HepG2 (cell line): Measurements from ENCODE around the gene FMNL2. TPM values are rescaled to one million over a fixed set of nuclear protein-coding genes. Genes with fewer than 3 reads are reported as not detected.

Experiments
- ATAC-seq: fragments of 200-7000 bp; cut with Tn5 transposase; 3 replicates; pipeline ENCODE4 v1.9.1; 2020; ENCODE audit warnings: mild to moderate bottlenecking, moderate library complexity
- BruUV-seq: library from RNA; stranded (reverse); fragments of 400-500 nt; replicated peaks from 2 replicates; lab custom pipeline; 2021; lab: Mats Ljungman, UMichigan
- CTCF ChIA-PET: fragments of 300-600 bp; formaldehyde crosslinking; extraction: SDS; loops from one replicate; lab custom pipeline; 2021; ENCODE audit warnings: low total read pairs, inconsistent platforms, low intra/inter-chr PET ratio; lab: Yijun Ruan, JAX
- POLR2A ChIA-PET: fragments of 350-600 bp; sonication (Branson Sonifier 250); formaldehyde crosslinking; loops from one replicate; lab custom pipeline; 2020; ENCODE audit warnings: antibody characterized with exemption, inconsistent platforms; lab: Yijun Ruan, JAX
- DNase-seq: peaks from one replicate; pipeline ENCODE4 v3.0.0-alpha.2; 2015; ENCODE audit warnings: low spot score
- FAIRE-seq: peaks from 3 replicates; lab custom pipeline; 2011; peaks lifted over from hg19 to GRCh38; lab: Jason Lieb, UNC
- H2AFZ ChIP-seq: one replicate; pipeline ENCODE4 v1.6.1; 2011; ENCODE audit warnings: low read length, inconsistent platforms
- H3K27ac ChIP-seq: fragments of 300-600 bp; 3 replicates; pipeline ENCODE4 v1.8.0; 2011; ENCODE audit warnings: mixed run types, mild to moderate bottlenecking, mixed read lengths, low read length, inconsistent platforms; ENCODE audit not compliant: insufficient read depth; ENCODE audit errors: extremely low read length
- H3K27me3 ChIP-seq, 2 experiments: fragments of 200-600 bp in 1 of 2; 2 replicates in 1 of 2; 3 replicates in 1 of 2; pipeline versions ENCODE4 v1.6.0 to v1.8.0; 2011; ENCODE audit warnings: low read length in 2 of 2, mild to moderate bottlenecking in 2 of 2, moderate library complexity in 2 of 2, inconsistent platforms in 1 of 2; ENCODE audit not compliant: insufficient read depth in 2 of 2, control insufficient read depth in 1 of 2
- H3K36me3 ChIP-seq, 2 experiments: fragments of 200-600 bp in 1 of 2; replicated peaks in 1 of 2; 2 replicates in 1 of 2; 3 replicates in 1 of 2; pipeline versions ENCODE4 v1.5.1 to v1.8.0; 2011; ENCODE audit warnings: low read length in 2 of 2, inconsistent platforms in 1 of 2; ENCODE audit not compliant: insufficient read depth in 2 of 2, control insufficient read depth in 1 of 2
- H3K4me1 ChIP-seq: 2 replicates; pipeline ENCODE4 v1.5.1; 2012; ENCODE audit warnings: low read length, inconsistent platforms; ENCODE audit not compliant: insufficient read depth
- H3K4me2 ChIP-seq: 2 replicates; pipeline ENCODE4 v1.6.0; 2011; ENCODE audit warnings: low read depth, low read length, inconsistent platforms
- H3K4me3 ChIP-seq, 3 experiments: fragments of 200-600 bp in 1 of 3; sonication (generic), shearing (Covaris generic) in 1 of 3; replicated peaks in 1 of 3; 2 replicates each; pipeline ENCODE4 v1.5.1; 2011 to 2016; ENCODE audit warnings: low read length in 3 of 3, inconsistent platforms in 2 of 3, low read depth in 2 of 3, mild to moderate bottlenecking in 2 of 3, control low read depth in 1 of 3, mixed read lengths in 1 of 3; ENCODE audit not compliant: insufficient read depth in 1 of 3
- H3K79me2 ChIP-seq: one replicate; pipeline ENCODE4 v1.6.1; 2011; ENCODE audit warnings: low read length, inconsistent platforms; ENCODE audit not compliant: insufficient read depth
- H3K9ac ChIP-seq: 2 replicates; pipeline ENCODE4 v1.6.0; 2011; ENCODE audit warnings: mild to moderate bottlenecking, low read depth, low read length, inconsistent platforms; ENCODE audit not compliant: insufficient read depth
- H3K9me3 ChIP-seq: 2 replicates; pipeline ENCODE4 v1.5.1; 2012; ENCODE audit warnings: mild to moderate bottlenecking, low read length
- H4K20me1 ChIP-seq: 2 replicates; pipeline ENCODE4 v1.6.0; 2011; ENCODE audit warnings: inconsistent platforms, mild to moderate bottlenecking, low read length, moderate library complexity; ENCODE audit not compliant: insufficient read depth
- CEBPB ChIP-seq: IDR thresholded peaks from 2 replicates; pipeline ENCODE4 v1.6.1; 2011; ENCODE audit warnings: low read depth, low read length, improper control_type of control experiment, borderline replicate concordance
- HOXA7 ChIP-seq: sonication (generic); formaldehyde crosslinking; IDR thresholded peaks from 2 replicates; pipeline ENCODE4 v1.8.1; 2022; ENCODE audit warnings: mild to moderate bottlenecking, missing genetic modification reagents, moderate library complexity
- RBM22 ChIP-seq: fragments of 200-400 bp; formaldehyde crosslinking; optimal IDR thresholded peaks from 2 replicates; pipeline ENCODE3; 2017; ENCODE audit warnings: mild to moderate bottlenecking, low read length, moderate library complexity
- ZNF253 ChIP-seq: sonication (generic); formaldehyde crosslinking; IDR thresholded peaks from 2 replicates; pipeline ENCODE4 v1.8.0; 2022; ENCODE audit warnings: mild to moderate bottlenecking, missing genetic modification reagents, borderline replicate concordance
- WGBS: methylation state at CpG from one replicate; pipeline ENCODE4 v1.1.6; 2017; ENCODE audit warnings: low lambda C conversion rate; 5-methylcytosine and 5-hydroxymethylcytosine counted together
- in situ Hi-C: cut with HindIII; loops from 2 replicates; pipeline ENCODE4 v1.10.0; 2017; ENCODE audit warnings: low pct_unique_long_range_greater_than_20kb; ENCODE audit not compliant: extremely low pct_ligation_motif_present
- intact Hi-C: fragments of 100-400 bp; cut with micrococcal nuclease; formaldehyde crosslinking; loops from one replicate; pipeline ENCODE4 v1.10.0; 2022; ENCODE audit not compliant: unreplicated experiment
- polyA plus RNA-seq, 8 experiments: library from polyadenylated mRNA; depleted of rRNA in 3 of 8; stranded (reverse) in 7 of 8; unstranded in 1 of 8; fragments of >200 nt; fragmentation: Illumina TruSeq in 4 of 8; extraction: Trizol in 4 of 8; gene quantifications; 2 replicates each; pipeline versions ENCODE4 v1.2.1 to v1.2.3, GENCODE V29; 2011 to 2016; ENCODE audit warnings: low read depth in 4 of 8, missing spikeins in 1 of 8, mixed read lengths in 1 of 8; ENCODE audit not compliant: insufficient read depth in 1 of 8
- total RNA-seq, 5 experiments: library from RNA; depleted of rRNA; stranded (reverse); fragments of >200 nt; fragmentation: Illumina TruSeq; extraction: Trizol; gene quantifications; 2 replicates each; pipeline ENCODE4 v1.2.3, GENCODE V29; 2016; ENCODE audit warnings: low read depth in 1 of 5
- TF ChIP-seq, protein P1 (sequence below): sonication (generic); formaldehyde crosslinking; IDR thresholded peaks from 2 replicates; pipeline ENCODE4 v1.5.0; 2020; ENCODE audit warnings: missing genetic modification reagents

The FMNL2 gene
- total and polyA plus RNA-seq, 2 of the 13 experiments (the other 11 are each of a cell fraction or from before 2014, with no cell fraction given): 66.5 to 67.7 TPM

DNA sequence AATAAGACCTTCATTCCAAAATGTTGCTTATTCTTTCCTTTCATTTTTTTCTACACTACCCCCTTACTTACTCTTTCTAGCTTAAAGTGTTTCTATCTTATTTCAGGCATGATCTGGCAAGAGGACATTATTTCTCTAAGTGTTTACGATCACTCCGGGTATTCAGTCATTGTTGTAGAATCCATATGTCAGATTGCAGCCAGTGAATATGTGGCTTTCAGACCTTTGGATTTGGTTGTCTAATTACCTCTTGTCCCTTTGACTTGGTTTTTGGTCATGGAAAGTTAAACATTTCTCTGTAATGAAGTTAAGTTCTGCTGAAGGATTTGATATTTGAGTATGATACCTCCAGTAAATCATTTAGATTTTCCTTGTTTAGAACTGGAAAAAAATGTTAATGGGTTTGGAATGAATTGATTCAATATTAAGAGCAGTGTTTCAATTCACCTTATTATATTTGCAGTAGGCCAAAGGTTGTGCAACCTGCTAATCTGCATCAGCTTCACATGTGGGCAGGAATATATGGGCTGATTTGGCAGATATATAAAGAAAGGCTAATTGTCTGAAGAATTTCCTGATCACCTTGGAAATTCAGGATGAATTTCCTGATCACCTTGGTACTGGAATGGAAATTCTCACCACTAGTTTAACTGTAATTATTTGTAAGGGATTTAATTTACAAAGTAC, 227.4 kb downstream of the FMNL2 start:
- FAIRE-seq: no peak
- CTCF ChIA-PET: no interaction called here
- no peak for TF ChIP-seq HOXA7 (CRISPR knock-in tag)
- TF ChIP-seq ZNF253: no peak
- peak; percentile 59 for TF ChIP-seq RBM22
- TF ChIP-seq CEBPB: 0 out of 2 replicates have a peak, but pooled peaks have one; percentile 25

DNA sequence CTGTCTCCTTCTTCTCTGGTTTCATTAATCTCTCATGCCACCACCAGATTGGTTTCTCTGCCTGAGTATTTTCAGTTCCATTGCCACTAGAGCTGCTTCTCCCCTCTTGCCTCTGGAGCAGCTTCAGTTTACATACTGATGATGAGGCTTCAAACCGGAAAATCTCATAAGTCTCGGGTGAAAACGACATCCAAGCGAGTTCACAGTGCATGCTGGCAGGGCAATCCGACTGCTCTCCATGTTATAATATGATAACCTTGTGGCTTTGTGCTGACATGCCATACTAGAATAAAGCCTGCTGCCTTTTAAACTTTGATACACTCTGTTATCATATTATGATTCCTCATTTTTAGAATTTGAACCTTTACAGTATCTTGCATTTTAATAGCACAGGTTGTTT, 228.8 kb downstream of the FMNL2 start:
- no TSS peak for BruUV-seq
- TF ChIP-seq, protein P1, sequence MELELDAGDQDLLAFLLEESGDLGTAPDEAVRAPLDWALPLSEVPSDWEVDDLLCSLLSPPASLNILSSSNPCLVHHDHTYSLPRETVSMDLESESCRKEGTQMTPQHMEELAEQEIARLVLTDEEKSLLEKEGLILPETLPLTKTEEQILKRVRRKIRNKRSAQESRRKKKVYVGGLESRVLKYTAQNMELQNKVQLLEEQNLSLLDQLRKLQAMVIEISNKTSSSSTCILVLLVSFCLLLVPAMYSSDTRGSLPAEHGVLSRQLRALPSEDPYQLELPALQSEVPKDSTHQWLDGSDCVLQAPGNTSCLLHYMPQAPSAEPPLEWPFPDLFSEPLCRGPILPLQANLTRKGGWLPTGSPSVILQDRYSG (CRISPR knock-in tag): no peak
- TF ChIP-seq RBM22: peak; percentile 48
- no peak for FAIRE-seq

More for the DNA sequence above, 227.4 kb downstream of the FMNL2 start:
- no peak for DNase-seq
- H3K4me2 ChIP-seq: no peak overlapping the region
- 91% methylated on average over 2 of the region's 2 CpGs for WGBS
- peaks cover 21 to 73% of the 10 kb centered on the region in 2 experiments for H3K36me3 ChIP-seq
- intact Hi-C loops: no loop called here
- peaks cover 2% of the 10 kb centered on the region for H3K79me2 ChIP-seq
- BruUV-seq: TSS peak; percentile 5
- no peaks in the 10 kb centered on the region for H4K20me1 ChIP-seq
- no peak overlapping the region for H3K9ac ChIP-seq
- no peak overlapping the region for H2AFZ ChIP-seq
- ATAC-seq: no peak
- POLR2A ChIA-PET: no interaction called here
- no peak overlapping the region for H3K4me3 ChIP-seq
- H3K9me3 ChIP-seq: no peaks in the 10 kb centered on the region
- in situ Hi-C loops: no loop called here
- no peaks in the 10 kb centered on the region for H3K4me1 ChIP-seq
- H3K27ac ChIP-seq: no peak overlapping the region
- H3K27me3 ChIP-seq: no peaks in the 10 kb centered on the region

More for the DNA sequence above, 228.8 kb downstream of the FMNL2 start:
- no peaks in the 10 kb centered on the region for H3K27me3 ChIP-seq
- H3K4me2 ChIP-seq: no peak overlapping the region
- WGBS: 99% methylated on average over 5 of the region's 5 CpGs
- H4K20me1 ChIP-seq: no peaks in the 10 kb centered on the region
- H3K36me3 ChIP-seq: peaks cover 28 to 70% of the 10 kb centered on the region in 2 experiments
- H3K27ac ChIP-seq: no peak overlapping the region
- peaks cover 2% of the 10 kb centered on the region for H3K79me2 ChIP-seq
- no peaks in the 10 kb centered on the region for H3K4me1 ChIP-seq
- in situ Hi-C loops: no loop called here
- ChIA-PET POLR2A (no interaction called here), CTCF (no interaction called here)
- H3K9ac ChIP-seq: no peak overlapping the region
- ATAC-seq: no peak
- H3K9me3 ChIP-seq: no peaks in the 10 kb centered on the region
- H2AFZ ChIP-seq: no peak overlapping the region
- intact Hi-C loops: no loop called here
- H3K4me3 ChIP-seq: no peak overlapping the region
- no peak for DNase-seq
